GM19351 (cell line): ENCODE measurements around the gene PTTG1IP.
A peak's percentile ranks its signal among the peaks of the same experiment; 100 is the strongest.
"Not testable (repeated sequence)": the region's sequence is repeated elsewhere in the genome, so short reads cannot be mapped to it uniquely, and the experiment has no call there.

Source experiments
- ATAC-seq: cut with Tn5 transposase; IDR thresholded peaks from one replicate; pipeline ENCODE4 v1.9.1; 2021; ENCODE audit warnings: mild to moderate bottlenecking, moderate library complexity; ENCODE audit not compliant: unreplicated experiment

Gene PTTG1IP, protein sequence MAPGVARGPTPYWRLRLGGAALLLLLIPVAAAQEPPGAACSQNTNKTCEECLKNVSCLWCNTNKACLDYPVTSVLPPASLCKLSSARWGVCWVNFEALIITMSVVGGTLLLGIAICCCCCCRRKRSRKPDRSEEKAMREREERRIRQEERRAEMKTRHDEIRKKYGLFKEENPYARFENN

DNA sequence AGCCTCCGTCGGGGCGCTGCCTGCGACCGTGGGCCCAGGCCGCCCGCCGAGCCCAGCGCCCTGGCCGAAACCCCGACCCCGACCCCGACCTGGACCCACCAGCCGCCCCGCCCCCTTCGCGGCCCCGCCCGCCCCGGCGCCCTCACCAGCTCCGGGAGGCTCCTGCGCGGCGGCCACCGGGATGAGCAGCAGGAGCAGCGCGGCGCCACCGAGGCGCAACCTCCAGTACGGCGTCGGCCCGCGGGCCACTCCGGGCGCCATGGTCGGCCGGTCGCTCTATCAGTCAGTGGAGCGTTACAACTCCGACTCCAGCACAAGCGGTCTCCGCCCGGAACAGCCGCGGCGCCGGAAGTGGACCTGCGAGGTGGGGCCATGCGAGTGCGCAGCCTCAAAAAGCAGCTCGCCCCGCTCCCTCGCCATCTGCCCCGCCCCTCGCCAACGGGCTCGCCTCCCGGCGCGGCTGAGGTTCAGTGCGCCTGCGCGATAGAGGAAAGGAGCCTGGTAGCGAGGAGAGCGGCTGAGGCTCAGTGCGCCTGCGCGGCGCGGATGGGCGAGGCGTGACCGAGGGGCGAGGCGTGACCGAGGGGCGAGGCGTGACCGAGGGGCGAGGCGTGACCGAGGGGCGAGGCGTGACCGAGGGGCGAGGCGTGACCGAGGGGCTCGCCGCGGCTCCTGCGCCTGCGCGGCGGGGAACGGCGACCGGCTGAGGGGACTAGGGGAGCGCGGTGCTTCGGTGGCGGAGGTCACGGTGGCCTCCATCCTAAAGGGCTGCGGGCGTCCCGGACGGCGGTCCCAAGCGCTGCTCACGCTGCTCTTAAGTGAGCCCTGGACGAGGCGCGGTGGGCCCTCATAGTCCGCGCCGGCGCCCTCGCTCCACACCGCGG is at the start of gene PTTG1IP:
PTTG1IP (minus strand) TSS at position 335 of the 884 bp plus-strand sequence; CDS start at position 261, 74 bp downstream.
- peak; percentile 67 for ATAC-seq

DNA sequence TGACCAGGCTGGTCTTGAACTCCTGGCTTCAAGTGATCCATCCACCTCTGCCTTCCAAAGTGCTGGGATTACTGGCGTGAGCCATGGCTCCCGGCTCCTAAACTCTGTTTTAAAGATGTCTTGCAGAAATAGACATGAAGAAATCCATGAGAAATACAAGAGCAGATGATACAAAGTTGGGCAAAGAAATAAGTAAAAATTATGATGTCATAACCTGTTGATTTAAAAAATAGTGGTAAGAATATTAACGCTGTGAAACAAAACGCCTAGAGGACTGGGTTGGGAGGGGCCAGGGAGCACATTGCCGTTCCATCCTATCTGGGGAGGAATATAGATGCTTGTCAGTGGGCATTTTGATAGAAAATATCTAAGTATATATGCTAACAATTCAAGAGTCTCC is 48.4 kb upstream of the PTTG1IP start:
- ATAC-seq = no peak

DNA sequence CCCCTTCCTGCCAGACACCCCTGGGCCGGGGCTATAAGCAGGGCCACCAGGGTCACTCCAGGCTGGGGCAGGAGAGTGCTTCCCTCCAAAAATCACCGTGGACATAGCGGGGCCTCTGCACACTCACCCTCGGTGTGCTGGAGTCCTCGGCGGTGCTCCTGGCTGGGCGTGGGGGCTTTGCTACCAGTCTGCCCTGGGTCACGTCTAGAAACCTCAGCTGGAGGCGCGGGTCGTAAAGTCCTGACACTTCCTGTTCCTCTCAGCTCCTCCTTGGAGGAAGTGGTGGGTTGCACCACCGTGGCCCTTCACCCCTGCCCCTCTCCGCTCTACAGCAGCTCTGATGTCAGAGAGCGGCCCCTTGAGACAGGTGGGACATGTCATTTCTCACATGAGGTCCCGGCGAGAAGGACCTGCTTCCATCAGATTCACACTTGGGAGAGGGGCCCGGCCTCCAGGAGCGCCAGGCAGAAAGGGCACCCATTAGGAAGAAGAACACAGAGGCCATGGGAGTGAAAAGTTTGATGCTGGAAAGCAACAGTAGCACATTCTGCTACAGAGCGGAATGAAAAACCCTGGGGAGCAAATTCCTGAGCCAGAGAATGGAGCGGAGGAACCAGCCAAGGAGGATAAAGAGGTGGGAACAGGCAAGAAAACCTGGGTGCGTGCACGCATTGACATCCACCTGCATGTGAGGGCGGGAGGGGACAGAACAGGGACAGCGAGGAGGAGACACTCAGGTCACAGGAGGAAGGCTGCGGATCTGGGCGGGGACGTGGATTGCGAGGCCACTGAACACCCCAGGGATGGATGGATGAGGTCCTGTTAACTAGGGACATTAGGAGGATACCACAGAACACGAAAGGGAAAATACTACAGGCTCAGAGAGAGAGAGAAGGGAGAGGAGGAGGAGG is 47.5 kb upstream of the PTTG1IP start, which contains the start of gene ITGB2:
ITGB2 (minus strand) TSS at position 206 of the 911 bp plus-strand sequence. CDS start 10,117 bp downstream, outside the sequence.
- ATAC-seq = peak; percentile 65

DNA sequence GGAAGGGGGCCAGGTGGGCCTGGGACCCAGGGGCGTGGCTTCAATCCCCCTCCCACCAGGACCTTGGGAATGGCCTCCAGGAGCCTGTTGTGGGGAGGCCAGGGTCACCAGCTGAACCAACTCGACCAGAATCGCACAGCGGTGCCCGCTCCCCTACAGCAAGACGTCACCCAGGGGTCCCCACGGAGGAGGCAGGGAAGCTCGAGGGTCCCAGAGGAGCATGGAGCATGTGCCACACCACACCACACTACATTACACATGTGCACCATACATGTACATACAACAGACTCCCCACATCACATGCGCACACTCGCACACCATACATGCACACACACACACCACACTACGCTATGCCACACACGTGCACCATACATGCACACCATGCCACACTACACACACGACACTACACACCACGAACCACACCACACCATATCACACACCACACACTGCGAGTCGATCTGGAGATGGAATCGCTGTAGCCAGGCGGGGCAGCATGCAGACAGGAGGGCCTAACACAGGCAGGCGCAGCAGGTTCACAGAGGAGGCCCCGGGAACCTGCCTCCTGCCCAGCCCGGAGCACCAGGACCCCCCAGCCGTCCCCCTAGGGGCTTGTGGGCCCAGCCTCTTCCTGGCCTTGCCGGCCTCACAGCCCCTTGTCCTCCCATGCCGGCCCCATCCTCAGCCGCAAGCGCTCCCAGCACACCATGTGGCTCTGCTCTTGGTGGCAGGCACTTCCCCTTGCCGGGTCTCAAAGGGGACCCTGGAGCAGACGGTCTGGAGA is 46.6 kb upstream of the PTTG1IP start:
- ATAC-seq = no peak

DNA sequence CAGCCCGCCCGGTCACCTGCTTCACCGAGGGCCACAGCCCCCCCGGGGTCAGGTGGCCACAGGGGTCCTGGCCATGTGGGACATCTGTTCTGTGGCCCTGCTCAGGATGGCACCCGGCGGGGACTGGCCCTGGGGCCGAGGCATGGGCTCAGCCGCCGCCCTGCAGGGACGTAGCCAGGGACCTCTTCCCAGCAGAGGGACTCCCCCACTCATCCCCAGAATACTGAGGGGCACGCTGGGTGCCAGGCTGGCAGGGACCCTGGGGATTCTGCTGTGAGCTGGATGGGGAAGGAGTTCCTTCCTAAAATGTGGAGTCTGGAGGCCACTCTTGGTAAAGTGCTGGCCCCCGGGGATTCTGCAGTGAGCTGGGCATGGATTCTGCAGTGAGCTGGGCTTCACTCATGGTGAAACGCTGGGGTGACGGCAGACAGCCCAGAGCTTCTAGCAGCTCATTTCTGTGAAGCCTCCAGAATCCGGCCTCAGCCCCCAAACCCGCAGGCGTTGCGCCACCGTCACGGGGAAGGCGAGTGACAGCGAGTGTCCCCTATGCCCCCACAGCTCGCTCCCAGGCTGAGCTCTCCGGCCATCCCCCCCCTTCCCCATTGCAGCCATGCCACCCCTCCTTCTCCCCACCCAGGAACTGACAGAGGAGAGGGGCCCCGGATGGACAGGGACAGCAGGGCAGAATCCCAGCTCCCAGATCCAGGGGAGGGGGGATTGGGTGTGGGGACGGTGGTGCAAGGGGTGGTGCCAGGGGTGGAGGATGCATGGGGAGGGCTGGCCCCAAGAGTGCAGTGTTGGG is 45.8 kb upstream of the PTTG1IP start:
- no peak for ATAC-seq

DNA sequence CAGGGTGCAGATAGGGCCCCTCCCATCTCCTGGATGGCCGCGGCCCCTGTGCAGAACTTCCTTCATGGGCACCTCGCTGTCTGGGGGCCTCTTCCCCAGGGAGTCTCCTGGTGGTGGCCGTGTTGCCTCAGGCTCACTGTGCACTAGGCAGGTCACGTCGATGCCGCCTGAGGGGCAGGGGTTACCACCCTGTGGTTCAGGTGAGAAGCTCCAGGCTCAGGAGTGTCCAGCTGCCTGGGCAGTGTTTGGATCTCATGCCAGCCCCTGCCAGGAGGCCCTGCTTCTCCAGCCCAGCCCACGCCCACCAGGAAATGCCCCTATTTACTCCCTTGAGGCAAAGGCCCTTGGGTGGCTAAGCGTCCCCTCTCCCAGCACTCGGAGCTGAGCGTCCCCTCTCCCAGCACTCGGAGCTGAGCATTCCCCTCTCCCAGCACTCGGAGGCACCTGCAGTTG is 45.1 kb upstream of the PTTG1IP start:
- no peak for ATAC-seq

DNA sequence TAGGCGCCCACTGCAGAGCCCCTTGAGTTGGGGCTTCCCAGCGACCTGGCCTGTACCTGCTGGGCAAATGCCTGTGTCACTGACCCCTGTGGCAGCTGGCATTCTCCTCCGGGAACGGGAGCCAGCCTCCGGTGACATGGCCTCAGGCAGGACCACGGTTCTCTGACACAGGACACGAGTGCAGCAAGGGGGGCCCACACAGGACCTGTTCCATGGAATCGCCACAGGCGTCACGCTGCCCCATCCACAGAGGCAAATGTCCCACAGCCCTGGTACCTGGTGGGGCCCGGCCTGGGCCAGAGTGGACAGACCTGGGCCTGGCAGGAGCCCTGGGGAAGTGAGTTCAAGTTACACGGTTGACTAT is 44.6 kb upstream of the PTTG1IP start:
- no peak for ATAC-seq

DNA sequence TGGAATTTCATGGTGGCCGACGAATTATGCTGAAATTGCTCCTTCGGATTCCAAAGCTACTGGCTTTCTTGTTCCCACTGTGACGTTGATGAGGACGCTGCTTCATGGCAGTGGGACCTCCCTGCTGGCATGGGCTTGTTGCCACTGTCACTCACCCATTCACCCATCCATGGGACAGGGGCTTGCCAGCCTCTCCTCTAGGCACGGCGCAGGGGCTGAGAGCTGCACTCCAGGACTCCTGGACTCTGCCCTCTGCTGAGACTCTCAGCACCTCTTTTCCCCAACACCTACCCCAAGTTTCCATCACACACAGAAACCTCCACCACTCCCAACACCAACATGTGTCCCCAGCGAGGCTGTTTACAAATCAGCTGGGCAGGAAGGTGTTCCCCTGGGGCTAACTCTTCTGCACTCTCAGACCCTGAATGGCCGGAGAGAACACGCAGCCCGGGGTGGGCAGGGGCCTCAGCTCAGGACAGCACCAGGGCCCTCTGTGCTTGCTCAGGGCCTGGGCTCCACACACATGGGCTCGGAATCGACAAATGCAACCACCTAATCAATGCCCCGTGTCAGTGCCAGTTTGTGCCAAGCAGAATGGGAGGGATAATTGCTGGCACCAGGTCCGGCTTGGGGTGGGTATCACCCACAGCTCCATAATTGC is 44.1 kb upstream of the PTTG1IP start:
- ATAC-seq = no peak

DNA sequence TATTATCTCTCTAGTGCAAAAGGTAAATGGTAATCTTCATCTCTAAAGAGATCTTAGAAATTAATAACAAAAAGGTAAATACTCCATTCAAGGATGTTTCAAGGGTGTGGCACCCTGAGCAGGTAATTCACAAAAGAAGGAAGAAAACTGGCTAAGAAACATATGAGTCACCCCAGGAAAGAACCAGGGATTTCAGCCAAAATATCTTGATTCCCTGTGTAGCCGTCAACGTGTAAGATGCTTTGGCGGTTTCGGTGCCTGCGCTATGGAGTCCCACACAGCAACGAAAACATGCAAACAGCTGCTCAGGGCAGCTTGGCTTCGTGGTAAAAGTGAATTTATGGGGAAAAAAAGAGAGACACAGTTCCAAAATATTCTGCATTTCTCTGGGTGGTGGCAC is 43.5 kb upstream of the PTTG1IP start:
- no peak for ATAC-seq

DNA sequence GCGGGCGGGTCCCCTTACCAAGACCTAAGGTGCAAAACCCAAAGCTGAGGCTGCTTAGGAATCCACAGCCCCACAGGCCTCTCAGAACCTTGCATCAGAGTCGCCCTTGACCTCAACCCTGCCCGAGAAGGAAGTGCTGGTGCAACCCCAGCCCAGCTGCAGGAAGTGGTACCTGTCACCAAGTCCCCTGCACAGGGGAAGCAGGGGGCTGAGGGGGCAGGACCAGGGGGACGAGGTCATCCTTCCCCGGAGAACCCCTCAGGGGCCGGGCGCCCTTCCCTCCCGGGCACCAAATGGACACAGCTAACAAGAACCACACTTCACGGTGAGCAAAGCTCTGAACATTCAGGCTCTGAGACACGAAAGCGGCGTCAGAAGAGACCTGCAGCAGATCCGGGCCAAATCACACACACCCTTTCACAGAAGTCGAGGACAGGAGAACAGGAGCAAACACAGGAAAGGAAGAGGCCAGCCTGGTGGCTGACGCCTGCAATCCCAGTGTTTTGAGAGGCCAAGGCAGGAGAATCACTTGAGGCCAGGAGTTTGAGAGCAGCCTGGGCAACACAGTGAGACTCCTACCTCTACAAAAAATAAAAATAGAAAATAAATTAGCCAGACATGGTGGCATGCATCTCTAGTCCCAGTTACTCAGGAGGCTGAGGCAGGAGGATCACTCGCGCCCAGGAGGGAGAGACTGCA is 40.8 kb upstream of the PTTG1IP start:
- no peak for ATAC-seq

DNA sequence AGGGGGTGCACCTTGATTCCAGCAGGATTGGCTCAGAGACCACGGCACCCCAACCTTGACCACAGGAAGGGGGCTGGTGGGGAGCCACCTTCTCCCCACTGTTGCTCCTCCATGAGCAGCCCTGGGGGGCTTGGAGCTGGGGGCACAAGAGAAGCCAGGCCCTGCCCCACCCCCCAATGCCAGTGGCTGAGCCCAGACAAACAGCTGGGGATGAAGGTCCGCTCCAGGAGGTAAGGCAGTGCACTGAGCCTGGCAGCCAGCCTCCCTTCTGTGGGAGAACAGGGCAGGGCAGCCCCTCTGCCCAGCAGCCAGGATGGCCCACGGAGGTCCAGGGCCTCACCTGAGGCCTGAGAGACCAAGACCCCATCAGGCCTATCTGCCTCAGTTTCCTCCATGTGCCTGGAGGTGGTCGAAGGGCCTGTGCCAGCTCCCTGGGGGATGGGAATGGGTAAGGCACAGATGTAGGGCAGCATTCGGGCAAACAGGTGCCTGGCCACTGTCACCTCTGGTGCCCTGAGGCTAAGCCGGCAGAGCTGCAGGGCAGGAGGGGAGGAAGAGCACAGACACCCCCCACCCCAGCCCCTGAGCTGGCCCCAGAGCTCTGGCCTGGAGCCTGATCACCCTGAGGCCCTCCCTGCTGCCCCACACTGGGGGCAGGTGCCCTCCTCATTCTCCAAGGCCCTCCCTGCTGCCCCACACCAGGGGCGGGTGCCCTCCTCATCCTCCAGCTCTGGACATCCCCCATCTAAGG is 40.1 kb upstream of the PTTG1IP start:
- ATAC-seq = no peak

DNA sequence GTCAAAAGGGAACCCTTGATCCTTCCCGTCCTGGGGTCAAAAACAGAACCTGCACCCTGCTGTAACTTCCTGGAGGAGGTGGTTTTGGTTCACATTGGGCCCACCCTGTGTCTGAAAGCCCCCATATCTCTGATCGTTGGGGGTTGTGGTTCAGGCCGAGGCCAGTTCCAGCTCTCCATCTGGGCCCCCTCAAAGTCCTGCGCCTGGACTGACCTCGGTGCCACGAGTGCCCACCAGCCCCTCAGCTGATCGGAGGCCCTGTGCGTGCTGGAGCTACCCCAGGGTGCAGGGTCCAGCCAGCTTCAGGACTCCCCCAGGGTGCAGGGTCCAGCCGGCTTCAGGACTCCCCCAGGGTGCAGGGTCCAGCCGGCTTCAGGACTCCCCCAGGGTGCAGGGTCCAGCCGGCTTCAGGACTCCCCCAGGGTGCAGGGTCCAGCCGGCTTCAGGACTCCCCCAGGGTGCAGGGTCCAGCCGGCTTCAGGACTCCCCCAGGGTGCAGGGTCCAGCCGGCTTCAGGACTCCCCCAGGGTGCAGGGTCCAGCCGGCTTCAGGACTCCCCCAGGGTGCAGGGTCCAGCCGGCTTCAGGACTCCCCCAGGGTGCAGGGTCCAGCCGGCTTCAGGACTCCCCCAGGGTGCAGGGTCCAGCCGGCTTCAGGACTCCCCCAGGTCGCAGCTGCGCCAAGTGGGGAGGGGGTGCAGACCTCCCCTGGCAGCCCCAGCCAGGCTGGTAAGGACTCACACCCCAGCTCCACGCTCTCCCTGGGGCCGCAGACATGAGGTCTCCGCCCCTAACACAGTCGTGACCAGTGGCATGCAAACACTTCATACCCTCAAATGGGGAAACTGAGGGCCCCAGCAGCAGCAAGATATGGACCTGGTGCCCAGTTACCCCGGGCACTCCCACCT is 39.3 kb upstream of the PTTG1IP start:
- ATAC-seq = not testable (repeated sequence)

DNA sequence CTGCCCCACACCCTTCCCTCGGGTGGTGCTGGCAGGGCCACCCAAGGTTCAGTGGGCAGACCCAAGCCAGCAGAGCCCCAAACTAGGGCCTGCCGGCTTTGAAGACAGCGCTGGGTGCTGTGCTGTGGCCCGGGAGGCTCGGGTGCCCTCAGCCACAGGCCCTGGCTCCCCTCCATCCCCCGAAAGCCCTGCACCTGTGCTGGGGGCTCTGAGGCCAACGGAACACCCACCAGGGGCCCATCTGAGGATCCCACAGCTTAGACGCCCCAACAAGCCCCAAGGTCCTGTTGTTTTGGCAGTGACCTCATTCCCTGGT is 38.6 kb upstream of the PTTG1IP start:
- ATAC-seq = no peak

DNA sequence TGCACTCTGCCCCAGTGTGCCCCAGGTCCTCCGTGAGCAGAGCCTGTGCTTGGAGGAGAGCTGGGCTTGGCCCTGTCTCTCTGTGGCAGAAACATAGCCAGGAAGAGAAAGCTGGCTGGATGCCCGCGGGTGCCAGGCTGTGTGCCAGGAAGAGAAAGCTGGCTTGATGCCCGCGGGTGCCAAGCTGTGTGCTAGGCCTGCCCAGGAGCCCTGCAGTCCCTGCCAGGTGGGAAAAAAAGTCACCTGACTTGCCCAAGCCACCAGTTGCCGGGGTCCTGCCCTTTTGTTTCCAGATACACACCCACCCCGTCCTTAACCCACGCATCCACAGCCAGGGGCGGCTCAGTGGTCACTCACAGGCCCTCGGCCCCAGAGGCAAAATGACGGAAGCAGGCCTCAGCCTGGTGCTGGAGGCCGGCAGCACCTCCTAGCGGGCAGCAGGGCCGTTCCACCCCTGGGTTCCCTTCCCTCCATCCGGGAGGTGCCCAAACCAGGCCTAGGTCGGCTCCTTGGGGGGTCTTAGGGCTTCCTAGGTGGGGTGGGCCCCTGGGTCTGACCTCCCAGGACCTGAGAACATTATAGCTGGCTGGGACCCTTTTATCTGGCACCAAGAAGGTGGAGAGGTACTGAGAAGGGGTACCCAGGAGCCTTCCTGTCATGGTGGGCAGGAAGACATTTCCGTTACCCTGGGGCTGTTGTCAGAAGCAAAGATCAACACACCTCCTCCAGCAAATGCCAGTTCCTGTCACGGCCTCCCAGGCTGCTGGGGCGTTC is 38.1 kb upstream of the PTTG1IP start:
- no peak for ATAC-seq

DNA sequence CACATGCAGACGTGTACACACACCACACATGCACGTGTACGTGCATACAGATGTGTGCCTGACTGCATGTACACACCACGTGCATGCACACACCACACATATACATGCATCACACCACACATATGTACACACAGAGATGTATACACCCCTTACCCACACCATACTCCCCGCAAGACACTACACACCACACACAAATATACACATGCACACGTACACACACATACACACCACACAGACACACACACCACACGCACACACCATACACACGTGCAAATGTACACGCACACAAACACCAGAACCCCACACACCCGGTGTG is 37.5 kb upstream of the PTTG1IP start:
- ATAC-seq = no peak
